Measurements from ENCODE around the gene CYBC1. TPM values are rescaled to one million over a fixed set of nuclear protein-coding genes. Genes with fewer than 3 reads are reported as not detected.

CYBC1 gene
- total and polyA plus RNA-seq, 2 of the 4 experiments (the other 2 are of a cell fraction) = 75.1 to 76.7 TPM

DNA sequence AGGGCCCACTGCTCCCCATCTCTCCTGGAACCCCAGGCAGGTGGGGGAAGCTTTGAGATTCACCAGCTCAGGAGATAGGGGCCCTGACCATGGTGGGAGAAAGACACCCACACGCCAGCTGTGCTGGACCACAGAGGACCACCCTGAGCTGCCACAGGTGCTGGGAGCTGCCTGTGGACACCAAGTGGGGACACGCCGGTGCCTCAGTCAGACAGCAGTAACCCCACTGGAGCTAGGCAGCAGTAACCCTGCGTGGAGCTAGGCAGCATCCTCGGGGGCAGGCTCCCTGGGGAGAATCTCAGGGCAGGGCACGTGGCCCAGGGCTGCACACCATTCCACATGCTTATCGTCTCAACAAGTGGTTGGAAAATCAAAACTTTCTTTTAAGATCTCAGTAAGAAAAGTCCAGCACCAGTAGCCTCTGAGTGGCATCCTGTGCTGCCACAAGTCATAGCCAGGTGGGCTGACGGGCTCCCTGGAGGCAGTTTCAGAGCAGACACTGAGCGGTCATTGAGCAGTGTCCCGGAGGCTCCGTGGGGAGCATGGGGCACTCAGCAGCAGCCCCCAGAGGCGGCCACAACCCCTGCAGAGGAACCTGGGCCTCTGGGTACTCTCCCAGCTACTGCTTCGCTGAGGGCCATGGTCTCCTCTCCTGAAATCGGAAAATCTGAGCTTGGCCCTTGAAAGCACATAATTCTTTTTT is 40.4 kb downstream of the CYBC1 start:
- TF ChIP-seq, protein P1, sequence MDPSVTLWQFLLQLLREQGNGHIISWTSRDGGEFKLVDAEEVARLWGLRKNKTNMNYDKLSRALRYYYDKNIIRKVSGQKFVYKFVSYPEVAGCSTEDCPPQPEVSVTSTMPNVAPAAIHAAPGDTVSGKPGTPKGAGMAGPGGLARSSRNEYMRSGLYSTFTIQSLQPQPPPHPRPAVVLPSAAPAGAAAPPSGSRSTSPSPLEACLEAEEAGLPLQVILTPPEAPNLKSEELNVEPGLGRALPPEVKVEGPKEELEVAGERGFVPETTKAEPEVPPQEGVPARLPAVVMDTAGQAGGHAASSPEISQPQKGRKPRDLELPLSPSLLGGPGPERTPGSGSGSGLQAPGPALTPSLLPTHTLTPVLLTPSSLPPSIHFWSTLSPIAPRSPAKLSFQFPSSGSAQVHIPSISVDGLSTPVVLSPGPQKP (IDR thresholded peaks at IDR 0.05; ENCODE audit: borderline replicate concordance, low read depth, low read length) = no peak
- TF ChIP-seq MAFK (IDR thresholded peaks at IDR 0.05; ENCODE audit: low read depth, low read length) = no peak
- TF ChIP-seq, protein P2, sequence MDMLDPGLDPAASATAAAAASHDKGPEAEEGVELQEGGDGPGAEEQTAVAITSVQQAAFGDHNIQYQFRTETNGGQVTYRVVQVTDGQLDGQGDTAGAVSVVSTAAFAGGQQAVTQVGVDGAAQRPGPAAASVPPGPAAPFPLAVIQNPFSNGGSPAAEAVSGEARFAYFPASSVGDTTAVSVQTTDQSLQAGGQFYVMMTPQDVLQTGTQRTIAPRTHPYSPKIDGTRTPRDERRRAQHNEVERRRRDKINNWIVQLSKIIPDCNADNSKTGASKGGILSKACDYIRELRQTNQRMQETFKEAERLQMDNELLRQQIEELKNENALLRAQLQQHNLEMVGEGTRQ (IDR thresholded peaks at IDR 0.05; ENCODE audit: low read depth, low read length) = no peak
- no peak for TF ChIP-seq RAD21 (IDR thresholded peaks at IDR 0.05; ENCODE audit: low read length)
- no peak for TF ChIP-seq MXI1 (IDR thresholded peaks at IDR 0.05; ENCODE audit: borderline replicate concordance, low read depth, low read length)
- TF ChIP-seq MAZ (IDR thresholded peaks at IDR 0.05; ENCODE audit: borderline replicate concordance, low read depth, low read length) = no peak
- TF ChIP-seq CEBPB (IDR thresholded peaks at IDR 0.05; ENCODE audit: low read depth, low read length) = no peak
- TF ChIP-seq, protein P3, sequence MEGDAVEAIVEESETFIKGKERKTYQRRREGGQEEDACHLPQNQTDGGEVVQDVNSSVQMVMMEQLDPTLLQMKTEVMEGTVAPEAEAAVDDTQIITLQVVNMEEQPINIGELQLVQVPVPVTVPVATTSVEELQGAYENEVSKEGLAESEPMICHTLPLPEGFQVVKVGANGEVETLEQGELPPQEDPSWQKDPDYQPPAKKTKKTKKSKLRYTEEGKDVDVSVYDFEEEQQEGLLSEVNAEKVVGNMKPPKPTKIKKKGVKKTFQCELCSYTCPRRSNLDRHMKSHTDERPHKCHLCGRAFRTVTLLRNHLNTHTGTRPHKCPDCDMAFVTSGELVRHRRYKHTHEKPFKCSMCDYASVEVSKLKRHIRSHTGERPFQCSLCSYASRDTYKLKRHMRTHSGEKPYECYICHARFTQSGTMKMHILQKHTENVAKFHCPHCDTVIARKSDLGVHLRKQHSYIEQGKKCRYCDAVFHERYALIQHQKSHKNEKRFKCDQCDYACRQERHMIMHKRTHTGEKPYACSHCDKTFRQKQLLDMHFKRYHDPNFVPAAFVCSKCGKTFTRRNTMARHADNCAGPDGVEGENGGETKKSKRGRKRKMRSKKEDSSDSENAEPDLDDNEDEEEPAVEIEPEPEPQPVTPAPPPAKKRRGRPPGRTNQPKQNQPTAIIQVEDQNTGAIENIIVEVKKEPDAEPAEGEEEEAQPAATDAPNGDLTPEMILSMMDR (conservative IDR thresholded peaks at IDR 0.05; ENCODE audit: low read depth, low read length) = no peak
- intact Hi-C loops (cut with micrococcal nuclease) = loop anchor here (5.0 kb wide), 1 partner anchor 168 kb away; no protein-coding TSS in a partner anchor
- no peak overlapping the region for H3K27ac ChIP-seq (ENCODE audit: insufficient read depth, low read length)
- H3K36me3 ChIP-seq (ENCODE audit: control insufficient read depth, insufficient read depth, low read length) = no peaks in the 10 kb centered on the region
- no peak overlapping the region for H4K8ac ChIP-seq (ENCODE audit: low read depth in 2 of 2, low read length in 2 of 2)
- no peak overlapping the region for H2BK20ac ChIP-seq (ENCODE audit: low read depth, low read length)
- in situ Hi-C loops (cut with MboI; ENCODE audit: low sequenced_read_pairs) = no loop called here
- no peak for DNase-seq
- no peak overlapping the region for H3K14ac ChIP-seq (replicated peaks; ENCODE audit: low read depth, low read length)
- BruUV-seq (replicated peaks) = no TSS peak
- peaks cover 0 to 14% of the 10 kb centered on the region in 2 experiments; a peak in 2 of 4 replicates for H3K79me1 ChIP-seq (ENCODE audit: low read depth in 1 of 2, low read length in 2 of 2)
- no peaks in the 10 kb centered on the region for H3K9me3 ChIP-seq (ENCODE audit: control insufficient read depth, insufficient read depth, low read length)
- H4K20me1 ChIP-seq (ENCODE audit: insufficient read depth, low read length) = peaks cover 14% of the 10 kb centered on the region
- no peaks in the 10 kb centered on the region for H3K27me3 ChIP-seq (ENCODE audit: control insufficient read depth, insufficient read depth, low read length)
- H2BK5ac ChIP-seq (ENCODE audit: low read depth, low read length, poor library complexity, severe bottlenecking) = no peak overlapping the region
- no peak overlapping the region for H3K18ac ChIP-seq (ENCODE audit: low read depth, low read length)
- H3K4ac ChIP-seq (ENCODE audit: low read depth, low read length) = no peak overlapping the region
- dilution Hi-C loops (cut with HindIII; ENCODE audit: low sequenced_read_pairs, unreplicated experiment) = no loop called here
- H2BK15ac ChIP-seq (ENCODE audit: low read depth, low read length) = no peak overlapping the region
- no peak overlapping the region for H3K4me3 ChIP-seq (ENCODE audit: insufficient read depth, low read depth, low read length)
- 90% methylated on average over 8 of the region's 14 CpGs; no CpG with 5 or more reads in 1 of the 2 experiments for WGBS, 2 experiments (ENCODE audit: extremely low coverage in 2 of 2, insufficient read length in 1 of 2)
- no peak overlapping the region for H2AK5ac ChIP-seq (ENCODE audit: low read depth, low read length)
- H2BK120ac ChIP-seq (ENCODE audit: low read depth, low read length) = no peak overlapping the region
- H4K5ac ChIP-seq (ENCODE audit: low read depth, low read length) = no peak overlapping the region
- no peak overlapping the region for H3K56ac ChIP-seq (ENCODE audit: extremely low read depth, insufficient read depth, low read length)
- H3K9me1 ChIP-seq (ENCODE audit: insufficient read depth, low read length) = no peaks in the 10 kb centered on the region
- H3K23ac ChIP-seq (ENCODE audit: low read depth, low read length) = no peak overlapping the region
- no peak overlapping the region for H2AK9ac ChIP-seq (replicated peaks; ENCODE audit: low read depth, low read length, poor library complexity)
- ChIA-PET CTCF (no interaction called here), POLR2A (ENCODE audit: unreplicated experiment) (no interaction called here)
- no peaks in the 10 kb centered on the region for H3K4me1 ChIP-seq (ENCODE audit: control insufficient read depth, insufficient read depth, low read length)
- no peak overlapping the region for H2AFZ ChIP-seq (replicated peaks; ENCODE audit: low read length, poor library complexity)
- no peak for ATAC-seq (ENCODE audit: low read depth)
- H3K4me2 ChIP-seq (ENCODE audit: low read depth, low read length) = no peak overlapping the region
- no peak overlapping the region for H4K91ac ChIP-seq (ENCODE audit: insufficient read depth, low read depth, low read length)
- no peak overlapping the region for H3K9ac ChIP-seq (ENCODE audit: low read depth, low read length)

Data from IMR-90 (cell line).